AML-193 (cell line): ENCODE measurements around the gene ZNF793.

Experiments used
- DNase-seq, 2 experiments: peaks; one replicate each; lab custom pipeline; 2025; lab: John Stamatoyannopoulos, UW

Gene ZNF793

DNA sequence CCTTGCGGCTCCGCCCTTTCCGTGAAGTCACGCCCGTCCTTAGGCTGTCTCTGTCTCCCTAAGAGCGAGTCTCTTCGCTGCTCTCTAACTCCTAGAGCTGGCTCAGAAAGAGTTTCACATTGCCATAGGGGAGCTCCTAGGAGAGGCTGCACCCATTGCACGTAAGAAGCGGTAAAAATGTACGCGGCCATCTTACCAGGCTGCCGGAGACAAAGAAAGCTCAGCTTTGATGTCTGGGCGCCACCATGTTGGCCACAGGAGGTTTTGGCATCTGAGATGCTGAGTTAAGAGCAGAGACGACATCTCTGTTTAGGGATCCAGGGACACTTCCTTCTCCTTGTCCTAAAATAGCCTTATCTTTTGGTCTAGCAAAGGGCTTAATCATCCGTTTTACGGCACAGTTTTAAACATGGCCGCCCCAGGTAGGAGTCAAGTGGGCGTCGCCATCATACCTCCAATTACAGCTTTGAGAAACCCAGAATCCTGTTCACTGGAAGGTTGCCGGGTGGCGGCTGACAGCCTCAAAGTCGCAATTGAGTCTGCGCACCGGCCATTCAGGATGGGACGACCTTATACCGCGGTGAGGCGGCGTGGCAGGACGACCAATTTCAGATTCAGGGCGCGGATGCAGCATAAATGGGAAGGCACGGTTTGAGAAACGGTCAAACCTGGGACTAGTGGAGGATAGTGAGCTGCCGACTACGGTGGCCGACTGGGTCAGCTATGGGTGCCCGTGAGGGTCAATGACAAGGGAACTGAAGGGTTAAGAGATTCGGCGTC is at the start of gene ZNF793:
Gene ZNF793 (plus strand): TSS at position 553 of the 780 bp plus-strand sequence. CDS start 16,501 bp downstream, outside the sequence.
- DNase-seq: no peak

DNA sequence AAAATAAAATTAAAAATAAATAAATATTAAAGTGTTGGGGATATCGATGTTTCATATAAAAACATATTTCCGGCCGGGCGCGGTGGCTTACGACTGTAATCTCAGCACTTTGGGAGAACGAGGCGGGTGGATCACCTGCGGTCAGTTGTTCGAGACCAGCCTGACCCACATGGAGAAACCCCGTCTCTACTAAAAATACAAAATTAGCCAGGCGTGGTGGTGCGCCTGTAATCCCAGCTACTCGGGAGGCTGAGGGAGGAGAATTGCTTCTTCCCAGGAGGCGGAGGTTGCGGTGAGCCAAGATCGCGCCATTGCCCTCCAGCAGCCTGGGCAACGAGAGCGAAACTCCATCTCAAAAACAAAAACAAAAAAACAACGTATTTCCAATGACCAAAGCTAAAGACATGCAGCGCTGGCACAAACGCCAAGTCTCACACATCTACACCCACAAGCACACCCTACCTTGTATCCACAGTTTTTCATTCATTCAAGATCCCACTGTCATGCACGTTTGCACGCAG is 40.4 kb upstream of the ZNF793 start:
- DNase-seq: no peak

DNA sequence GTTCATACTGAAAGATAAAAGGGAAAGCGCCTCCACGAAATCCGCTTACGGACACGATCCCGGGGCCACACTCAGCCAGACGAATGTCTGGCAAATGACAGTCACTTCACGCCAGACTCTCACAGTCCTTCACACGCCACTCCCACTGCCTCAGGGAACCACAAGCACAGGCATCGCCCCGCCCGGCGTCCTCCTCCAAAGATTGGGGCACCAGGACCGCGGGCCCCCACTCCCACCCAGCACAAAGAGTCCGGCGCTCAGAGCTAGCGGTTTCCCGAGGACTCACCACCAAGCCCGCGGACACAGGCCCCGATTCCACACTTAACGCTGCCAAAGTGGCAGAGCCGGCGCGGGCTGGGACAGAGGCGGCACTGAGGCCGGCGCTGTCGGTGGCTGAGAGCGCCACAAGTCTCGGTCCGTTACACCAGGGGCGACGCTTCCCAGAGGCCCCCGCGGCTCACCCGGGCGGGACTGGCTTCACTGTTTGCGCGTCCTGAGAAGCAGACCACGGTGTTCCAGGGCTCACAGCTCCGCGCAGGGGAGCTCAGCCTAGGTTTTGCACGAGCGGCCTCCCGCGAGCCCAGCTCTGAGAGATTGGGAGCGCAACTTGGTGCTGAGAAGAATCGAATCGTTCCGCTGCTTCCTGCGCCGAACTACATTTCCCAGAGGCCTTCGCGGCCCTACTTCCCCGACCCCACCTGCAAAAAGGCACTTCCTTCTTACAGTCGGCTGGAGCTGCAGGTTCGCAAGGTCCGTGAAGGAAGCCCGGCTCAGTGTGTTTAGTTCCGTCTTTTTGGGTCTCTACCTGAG is 39.7 kb upstream of the ZNF793 start, which contains the start of gene ZNF569:
Gene ZNF569 (minus strand): TSS at position 647 of the 810 bp plus-strand sequence. CDS start 22,523 bp downstream, outside the sequence.
- DNase-seq: peak; percentile 79 to 89

DNA sequence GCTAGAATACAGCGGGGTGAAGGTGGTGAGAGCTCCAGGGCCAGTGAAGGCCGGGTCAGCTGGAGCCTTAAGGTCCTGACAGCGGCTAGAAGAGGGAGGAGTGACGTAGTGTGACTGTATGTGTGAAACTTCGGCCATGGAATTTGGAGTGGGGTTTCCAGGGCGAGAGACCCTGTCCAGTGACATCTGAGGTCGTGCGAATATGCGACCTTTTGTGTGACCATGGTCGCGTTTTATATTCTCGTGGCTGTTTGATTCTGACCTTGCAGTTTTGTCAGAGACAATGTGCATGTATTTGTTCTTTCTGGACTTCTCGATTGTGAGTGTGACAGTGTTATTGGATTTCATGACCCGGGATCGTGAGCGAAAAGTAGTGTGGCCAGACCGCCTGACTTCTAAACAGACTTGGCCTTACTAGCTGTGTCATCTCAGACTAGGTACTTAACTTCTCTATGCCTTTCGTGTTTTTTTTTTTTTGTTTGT is 39.1 kb upstream of the ZNF793 start:
- no peak for DNase-seq

DNA sequence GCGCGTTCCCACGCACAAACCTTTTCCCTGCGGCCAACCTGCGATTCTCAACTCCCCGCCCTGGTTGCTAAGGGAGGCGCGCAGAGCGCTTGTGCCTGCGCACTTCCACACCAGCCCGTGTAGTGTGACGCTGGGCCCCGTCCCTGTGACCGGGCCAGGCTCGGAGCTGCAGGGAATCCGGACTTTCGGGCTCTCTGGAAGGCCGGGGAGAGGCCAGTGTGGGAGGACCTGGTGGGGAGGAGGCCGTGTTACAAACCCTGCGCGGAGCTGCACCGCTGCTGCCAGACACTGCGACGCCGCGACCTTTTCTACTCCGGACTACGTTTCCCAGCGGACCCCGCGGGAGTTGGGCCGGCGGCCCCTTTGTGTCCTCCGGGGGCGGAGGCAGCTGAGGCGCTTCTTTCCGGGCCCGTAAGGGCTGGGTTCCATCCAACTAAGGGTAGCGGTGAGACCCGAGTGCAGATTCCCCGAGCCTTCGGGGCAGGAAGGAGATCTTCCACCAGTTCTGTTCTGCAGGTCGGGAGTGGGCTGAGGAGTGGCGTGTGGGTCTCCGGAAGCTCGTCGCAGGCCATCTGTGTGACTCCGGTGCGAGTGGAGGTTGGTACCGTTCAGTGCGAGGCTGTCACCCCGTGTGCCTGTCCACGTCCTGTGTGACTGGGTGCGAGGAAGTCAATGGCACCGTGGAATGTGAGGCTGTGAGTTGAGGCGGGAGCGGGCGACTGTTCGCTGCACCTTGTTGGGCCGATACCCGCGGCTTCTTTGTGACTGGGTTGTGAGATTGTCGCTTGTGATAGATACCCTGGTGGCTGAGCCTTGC is 37.6 kb upstream of the ZNF793 start, which contains the start of gene ZNF570:
Gene ZNF570 (plus strand): TSS at position 396 of the 817 bp plus-strand sequence. CDS start 999 bp downstream, outside the sequence.
- peak; percentile 82 to 87 for DNase-seq

DNA sequence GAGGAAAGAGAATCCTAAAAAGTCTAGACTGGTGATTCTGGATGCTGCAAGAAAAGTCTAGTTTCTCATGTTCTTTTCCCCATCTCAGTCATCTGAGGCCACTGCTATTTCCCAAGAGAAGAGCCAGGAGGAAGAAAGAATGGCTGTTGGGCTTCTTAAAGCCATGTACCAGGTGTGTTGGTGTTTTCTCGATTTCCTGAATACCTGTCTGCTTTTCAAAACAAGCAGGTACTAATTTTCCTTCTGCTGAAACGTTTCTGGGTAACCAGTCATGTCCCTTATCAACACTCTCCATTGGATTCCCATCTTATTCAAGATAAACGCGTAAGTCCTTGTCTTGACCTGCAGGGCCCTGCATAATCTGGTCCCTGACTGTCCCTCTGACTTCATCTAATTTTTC is 36.5 kb upstream of the ZNF793 start:
- no peak for DNase-seq

DNA sequence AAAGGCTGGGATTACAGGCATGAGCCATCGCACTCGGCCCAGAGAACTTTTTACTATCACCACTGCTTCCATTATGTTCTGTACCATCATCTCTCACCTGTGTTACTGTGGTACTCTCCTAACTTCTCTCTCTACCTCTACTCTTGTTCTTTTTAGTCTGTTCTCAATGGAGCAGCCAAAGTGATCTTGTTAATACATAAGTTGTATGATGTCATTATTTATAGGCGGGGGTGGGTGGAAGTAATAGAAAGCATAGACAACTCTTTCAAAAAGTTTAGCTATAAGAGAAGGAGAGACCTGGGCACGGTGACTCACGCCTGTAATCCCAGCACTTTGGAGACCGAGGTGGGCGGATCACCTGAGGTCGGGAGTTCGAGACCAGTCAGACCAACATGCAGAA is 34.6 kb upstream of the ZNF793 start:
- DNase-seq: no peak

DNA sequence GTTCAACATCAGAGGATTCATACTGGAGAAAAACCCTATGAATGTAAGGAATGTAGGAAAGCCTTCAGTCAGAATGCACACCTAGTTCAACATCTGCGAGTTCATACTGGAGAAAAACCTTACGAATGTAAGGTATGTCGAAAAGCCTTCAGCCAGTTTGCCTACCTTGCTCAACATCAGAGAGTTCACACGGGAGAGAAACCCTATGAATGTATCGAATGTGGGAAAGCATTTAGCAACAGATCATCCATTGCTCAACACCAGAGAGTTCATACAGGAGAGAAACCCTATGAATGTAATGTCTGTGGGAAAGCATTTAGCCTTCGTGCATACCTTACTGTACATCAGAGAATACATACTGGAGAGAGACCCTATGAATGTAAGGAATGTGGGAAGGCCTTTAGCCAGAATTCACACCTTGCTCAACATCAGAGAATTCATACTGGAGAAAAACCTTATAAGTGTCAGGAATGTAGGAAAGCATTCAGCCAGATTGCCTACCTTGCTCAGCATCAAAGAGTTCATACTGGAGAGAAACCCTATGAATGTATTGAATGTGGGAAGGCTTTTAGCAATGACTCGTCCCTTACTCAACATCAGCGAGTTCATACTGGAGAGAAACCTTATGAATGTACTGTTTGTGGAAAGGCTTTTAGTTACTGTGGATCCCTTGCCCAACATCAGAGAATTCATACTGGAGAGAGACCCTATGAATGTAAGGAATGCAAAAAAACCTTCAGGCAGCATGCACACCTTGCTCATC is 22.2 kb upstream of the ZNF793 start:
- DNase-seq: no peak

DNA sequence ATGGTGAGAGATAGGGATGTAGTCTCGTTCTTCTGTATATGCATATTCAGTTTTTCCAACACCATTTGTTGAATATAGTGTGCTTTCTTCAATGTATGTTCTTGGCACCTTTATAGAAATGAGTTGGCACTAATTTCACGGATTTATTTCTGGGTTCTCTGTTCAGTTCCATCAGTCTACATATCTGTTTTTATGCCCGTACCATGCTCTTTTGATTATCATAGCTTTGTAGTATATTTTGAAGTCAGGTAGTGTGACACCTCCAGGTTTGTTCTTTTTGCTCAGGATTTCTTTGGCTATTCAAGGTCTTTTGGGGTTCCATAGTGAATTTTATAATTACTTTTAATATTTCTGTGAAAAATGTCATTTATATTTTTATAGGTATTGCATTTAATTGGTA is 14.5 kb upstream of the ZNF793 start:
- no peak for DNase-seq

DNA sequence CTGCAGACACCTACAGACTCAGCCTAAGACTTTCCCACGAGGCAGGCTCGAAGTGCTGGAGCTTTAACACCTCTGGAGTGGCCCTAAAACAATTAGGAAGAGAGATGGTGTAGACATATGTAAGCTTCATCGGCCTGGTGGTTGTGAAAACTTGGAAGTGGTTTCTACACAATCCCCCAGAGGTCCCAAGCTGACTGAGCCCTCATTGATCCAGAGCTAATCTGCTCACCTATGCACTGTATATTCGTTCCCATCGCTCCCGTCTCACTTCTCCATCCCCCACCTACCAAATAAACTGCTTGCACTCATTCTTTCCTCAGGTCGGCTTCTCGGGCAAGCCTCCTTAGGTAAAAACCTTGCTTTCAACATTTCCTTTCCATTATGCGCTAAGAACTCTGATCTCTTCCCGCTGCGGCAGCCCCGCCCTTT is 767 bp upstream of the ZNF793 start:
- DNase-seq: no peak

DNA sequence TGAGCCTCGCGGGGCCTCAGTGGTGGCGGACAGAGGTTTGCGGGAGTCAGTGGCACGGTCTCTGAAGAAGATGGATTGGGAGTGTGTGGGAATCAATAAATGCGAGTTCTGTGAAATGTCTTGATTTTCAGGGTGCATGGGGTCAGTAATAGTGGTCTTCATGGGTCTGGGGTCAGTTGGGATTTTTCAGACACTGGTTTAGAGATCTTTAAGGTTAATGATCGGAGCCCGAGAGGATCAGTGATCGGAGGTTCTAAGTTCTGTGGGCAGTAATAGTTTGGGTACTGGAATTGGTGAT is 377 bp downstream of the ZNF793 start:
- DNase-seq: no peak

DNA sequence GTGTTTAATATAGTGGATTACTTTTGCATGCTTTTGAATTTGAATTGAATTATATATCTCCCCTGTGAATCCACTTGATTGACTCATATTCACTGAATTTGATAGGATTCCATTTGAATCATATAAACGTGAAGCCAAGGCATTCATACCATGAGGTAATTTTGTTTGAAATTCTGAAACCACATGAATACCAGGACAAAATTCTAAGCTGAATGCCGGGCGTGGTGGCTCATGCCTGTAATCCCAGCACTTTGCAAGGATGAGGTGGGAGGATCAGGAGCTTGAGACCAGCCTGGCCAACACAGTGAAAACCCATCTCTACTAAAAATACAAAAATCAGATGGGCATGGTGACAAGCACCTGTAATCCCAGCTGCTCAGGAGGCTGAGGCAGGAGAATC is 4.4 kb downstream of the ZNF793 start:
- no peak for DNase-seq

DNA sequence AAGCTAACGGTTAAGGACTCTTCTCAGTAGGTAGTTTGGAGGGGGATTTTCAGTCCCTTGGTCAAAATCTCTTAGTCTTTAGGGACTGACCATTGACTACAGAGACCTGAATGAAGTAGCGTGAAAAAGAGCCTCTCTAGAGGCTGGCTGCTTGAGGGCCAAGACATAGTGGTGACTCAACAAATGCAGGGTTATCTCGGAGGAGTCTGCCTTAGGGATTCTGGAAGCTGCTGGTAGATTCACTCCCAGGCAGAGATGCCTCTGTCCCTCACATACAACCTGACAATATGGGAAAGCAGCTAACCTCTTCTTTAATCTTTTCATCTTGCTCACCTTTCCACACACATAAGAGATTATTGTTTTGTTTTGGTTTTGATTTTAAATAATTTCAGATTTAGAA is 5.1 kb downstream of the ZNF793 start:
- no peak for DNase-seq

DNA sequence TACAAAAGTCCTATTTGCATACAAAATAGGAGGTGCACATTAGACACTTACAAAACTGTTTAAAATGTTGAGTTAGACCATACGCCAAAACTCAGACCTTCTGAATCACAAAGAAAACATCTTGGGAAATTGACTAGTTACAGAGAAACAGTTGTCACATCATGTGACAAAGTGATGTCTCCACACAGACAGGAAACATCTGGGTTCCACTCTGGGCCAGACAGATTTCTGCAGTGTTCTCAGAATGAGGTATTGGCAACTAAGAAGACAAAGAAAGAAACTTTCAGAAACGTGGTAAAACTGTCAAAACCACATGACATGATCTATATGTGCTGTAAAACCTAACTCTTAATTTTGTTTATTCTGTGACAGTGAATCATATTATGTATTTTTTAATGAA is 6.7 kb downstream of the ZNF793 start:
- no peak for DNase-seq

DNA sequence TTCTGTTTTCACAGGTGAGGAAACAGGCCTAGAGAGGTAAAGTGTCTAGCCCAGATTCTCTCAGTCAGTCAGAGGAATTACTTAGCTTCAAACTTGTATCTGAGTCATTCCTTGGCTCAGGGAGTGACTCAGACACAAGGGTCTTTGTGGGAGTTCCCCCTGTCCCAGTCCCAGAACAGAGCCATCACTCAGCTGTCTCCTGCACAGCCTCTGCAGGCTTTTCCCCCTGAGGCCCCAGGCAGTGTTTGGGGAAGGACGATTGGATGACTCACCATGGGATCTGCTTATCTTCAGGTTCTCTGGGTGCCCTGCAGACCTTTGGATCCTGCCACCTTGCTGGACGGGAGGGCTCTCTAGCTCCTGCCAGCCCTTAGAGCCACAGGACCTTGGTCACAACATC is 13.2 kb downstream of the ZNF793 start:
- no peak for DNase-seq

DNA sequence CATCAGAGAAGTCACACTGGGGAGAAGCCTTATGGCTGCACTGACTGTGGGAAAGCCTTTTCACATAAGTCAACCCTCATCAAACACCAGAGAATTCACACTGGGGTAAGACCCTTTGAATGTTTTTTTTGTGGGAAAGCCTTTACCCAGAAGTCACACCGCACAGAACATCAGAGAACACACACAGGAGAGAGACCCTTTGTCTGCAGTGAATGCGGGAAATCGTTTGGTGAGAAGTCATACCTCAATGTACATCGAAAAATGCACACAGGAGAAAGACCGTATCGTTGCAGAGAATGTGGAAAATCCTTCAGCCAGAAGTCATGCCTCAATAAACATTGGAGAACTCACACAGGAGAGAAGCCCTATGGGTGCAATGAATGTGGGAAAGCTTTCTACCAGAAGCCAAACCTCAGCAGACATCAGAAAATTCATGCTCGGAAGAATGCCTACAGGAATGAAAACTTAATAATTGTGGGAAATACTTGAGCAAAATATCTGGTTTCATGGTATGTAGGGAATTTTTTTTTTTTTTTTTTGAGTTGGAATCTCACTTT is 30.7 kb downstream of the ZNF793 start:
- DNase-seq: no peak

DNA sequence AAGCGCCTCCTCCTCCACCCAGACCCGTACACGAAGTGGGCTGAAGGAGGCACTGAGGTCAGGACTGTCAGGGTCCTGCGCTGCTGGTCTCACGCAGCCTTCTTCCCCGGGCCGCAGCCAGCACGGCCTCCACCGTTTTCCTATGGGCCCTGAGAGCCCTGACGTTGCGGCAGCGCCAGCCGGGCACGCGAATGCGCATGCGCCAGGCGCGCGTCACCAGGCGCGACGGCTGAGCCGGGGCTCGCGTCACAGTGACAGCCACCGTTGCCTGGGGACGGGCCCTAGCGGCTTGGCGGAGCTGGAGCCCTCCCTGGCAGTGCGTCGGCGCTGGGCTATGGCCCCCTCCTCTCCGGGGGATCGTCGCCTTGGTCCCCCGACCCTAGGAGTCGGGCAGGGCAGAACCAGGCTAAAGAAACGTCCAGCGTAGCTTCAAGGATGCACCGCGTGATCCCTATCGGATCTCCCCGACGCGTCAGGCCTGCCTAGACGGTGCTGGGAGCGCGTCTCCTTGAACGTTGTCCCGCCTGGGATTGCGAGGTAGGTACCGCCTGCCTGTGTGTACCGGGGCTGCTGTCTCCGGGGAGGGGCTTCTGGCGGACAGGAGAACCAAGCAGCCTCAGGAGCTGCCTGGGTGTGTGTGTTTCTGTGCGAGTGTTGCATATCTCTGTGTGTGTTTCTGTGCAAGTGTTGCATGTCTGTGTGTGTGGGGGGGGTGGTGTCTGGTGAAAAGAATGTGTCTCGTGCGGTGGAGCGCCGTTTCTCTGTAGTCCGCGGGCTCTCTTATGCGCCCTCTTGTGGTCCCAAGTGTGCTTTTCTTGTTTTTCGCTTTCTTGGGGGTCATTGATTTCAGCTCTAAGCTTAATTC is 44.6 kb downstream of the ZNF793 start:
- no peak for DNase-seq

DNA sequence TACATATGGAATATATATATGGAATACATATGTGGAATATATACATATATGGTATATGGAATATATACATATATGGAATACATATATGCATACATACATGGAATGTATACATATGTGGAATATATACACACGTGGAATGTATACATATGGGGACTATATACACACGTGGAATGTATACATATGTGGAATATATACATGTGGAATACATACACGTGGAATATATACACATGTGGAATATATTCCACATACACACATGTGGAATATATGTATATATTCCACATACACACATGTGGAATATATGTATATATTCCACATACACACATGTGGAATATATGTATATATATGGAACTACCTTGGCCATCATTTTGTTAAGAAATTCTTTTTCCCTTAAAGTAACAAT is 56.8 kb downstream of the ZNF793 start:
- no peak for DNase-seq

DNA sequence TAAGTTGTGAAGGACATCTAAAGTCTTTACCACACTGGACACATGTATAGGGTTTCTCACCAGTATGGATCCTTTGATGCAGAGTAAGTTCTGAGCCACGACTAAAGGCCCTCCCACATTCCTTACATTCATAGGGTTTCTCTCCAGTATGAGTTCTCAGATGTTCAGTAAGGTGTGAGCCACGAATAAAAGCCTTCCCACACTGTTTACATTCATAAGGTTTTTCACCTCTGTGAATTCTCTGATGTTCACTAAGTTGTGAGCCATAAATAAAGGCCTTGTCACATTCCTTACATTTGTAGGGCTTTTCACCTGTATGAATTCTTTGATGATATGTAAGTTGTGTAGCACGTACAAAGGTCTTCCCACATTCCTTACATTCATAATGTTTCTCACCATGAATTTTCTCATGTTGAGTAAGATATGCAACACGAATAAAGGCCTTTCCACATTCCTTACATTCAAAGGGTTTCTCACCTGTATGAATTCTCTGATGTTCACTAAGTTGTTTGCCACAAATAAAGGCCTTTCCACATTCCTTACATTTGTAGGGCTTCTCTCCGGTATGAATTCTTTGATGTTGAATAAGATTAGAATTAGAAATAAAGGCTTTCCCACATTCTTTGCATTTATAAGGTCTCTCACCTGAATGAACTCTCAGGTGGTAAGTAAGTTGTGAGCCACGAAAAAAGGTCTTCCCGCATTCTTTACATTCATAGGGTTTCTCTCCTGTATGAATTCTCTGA is 58.1 kb downstream of the ZNF793 start:
- no peak for DNase-seq
